Measurements from ENCODE around the gene PIWIL1. TPM values are rescaled to one million over a fixed set of nuclear protein-coding genes. Genes with fewer than 3 reads are reported as not detected.

The PIWIL1 gene
- total RNA-seq, 1 experiment from 2014 or later, result not detected

DNA sequence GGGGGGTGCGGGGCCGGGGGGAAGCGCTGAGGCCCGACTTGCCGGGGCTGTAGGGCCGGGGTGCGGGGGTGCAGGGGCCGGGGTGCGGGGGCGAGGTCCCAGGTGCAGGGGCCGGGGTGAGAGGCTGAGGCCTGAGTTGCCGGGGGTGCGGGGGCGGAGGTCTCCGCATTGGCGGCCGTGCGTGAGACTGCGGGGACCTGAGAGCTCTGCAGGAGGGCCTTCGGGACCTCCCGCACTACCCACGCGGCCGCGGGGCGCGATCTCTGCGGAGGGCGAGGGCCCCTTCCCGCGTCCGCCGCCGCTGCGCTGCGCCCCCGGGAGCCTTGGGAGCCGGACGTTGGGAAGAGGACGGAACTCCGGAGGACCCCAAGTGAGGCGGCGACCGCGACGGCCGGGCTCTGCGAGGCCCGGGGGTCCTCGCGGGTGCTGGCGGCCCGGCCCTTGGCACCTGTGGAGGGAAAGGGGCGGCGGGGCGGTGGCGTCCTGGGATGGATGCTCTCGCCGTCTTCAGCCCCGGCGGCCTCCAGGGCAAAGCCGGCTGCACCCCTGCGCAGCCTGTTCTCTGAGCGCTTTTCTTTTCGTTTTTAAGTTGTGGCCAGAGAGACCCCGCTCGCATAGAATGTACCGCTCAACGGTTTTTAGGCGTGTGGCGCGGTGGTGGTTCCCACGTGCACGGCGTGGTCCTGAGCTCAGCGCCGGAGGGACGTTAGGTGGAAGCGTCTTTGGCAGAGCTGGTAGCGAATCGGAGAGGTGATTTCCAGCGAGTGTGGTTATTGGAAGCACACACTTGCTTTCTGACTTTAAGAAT, 1.3 kb downstream of the PIWIL1 start:
- Histone ChIP-seq H3K4me2 (ENCODE audit: low read length) (no peak overlapping the region), H3K27ac (ENCODE audit: low read depth, low read length) (no peak overlapping the region), H3K79me2 (ENCODE audit: insufficient read depth, low read length) (no peaks in the 10 kb centered on the region), H2AFZ (ENCODE audit: low read depth, low read length, poor library complexity, severe bottlenecking) (no peak overlapping the region), H3K9ac (ENCODE audit: low read length) (no peak overlapping the region), H3K4me3 (replicated peaks in 1 of 2; ENCODE audit: low read depth in 1 of 2, low read length in 2 of 2) (no peak overlapping the region), H3K9me2 (ENCODE audit: insufficient read depth) (no peaks in the 10 kb centered on the region), H4K20me1 (ENCODE audit: insufficient read depth) (no peaks in the 10 kb centered on the region), H3K4me1 (ENCODE audit: control insufficient read depth in 1 of 2, insufficient read depth in 2 of 2, low read length in 2 of 2) (no peaks in the 10 kb centered on the region), H3K36me3 (ENCODE audit: control insufficient read depth in 1 of 2, insufficient read depth in 2 of 2, low read length in 2 of 2) (no peaks in the 10 kb centered on the region), H3K27me3 (ENCODE audit: insufficient read depth, low read length) (no peaks in the 10 kb centered on the region), H3K9me3 (ENCODE audit: control insufficient read depth in 1 of 2, insufficient read depth in 1 of 2, low read depth in 1 of 2, low read length in 2 of 2) (no peaks in the 10 kb centered on the region)
- ATAC-seq (no peak), DNase-seq (ENCODE audit: low read depth, low spot score) (no peak)
- TF ChIP-seq POLR2AphosphoS5 (IDR thresholded peaks at IDR 0.05; ENCODE audit: low read depth, low read length) (no peak), ZFX (IDR thresholded peaks at IDR 0.05) (no peak), SP1 (IDR thresholded peaks at IDR 0.05; ENCODE audit: low read depth) (no peak), RAD21 (IDR thresholded peaks at IDR 0.05; ENCODE audit: low read depth) (no peak), CEBPB (IDR thresholded peaks at IDR 0.05; ENCODE audit: low read depth) (no peak), EGR1 (IDR thresholded peaks at IDR 0.05; ENCODE audit: low read depth) (no peak), ZBTB33 (IDR thresholded peaks at IDR 0.05; ENCODE audit: extremely low read depth, insufficient replicate concordance, low read length) (no peak), ZNF274 (IDR thresholded peaks at IDR 0.05; ENCODE audit: low read depth, low read length) (no peak)
- TF ChIP-seq, protein P1, sequence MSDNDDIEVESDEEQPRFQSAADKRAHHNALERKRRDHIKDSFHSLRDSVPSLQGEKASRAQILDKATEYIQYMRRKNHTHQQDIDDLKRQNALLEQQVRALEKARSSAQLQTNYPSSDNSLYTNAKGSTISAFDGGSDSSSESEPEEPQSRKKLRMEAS (IDR thresholded peaks at IDR 0.05), result no peak
- TF ChIP-seq, protein P2, sequence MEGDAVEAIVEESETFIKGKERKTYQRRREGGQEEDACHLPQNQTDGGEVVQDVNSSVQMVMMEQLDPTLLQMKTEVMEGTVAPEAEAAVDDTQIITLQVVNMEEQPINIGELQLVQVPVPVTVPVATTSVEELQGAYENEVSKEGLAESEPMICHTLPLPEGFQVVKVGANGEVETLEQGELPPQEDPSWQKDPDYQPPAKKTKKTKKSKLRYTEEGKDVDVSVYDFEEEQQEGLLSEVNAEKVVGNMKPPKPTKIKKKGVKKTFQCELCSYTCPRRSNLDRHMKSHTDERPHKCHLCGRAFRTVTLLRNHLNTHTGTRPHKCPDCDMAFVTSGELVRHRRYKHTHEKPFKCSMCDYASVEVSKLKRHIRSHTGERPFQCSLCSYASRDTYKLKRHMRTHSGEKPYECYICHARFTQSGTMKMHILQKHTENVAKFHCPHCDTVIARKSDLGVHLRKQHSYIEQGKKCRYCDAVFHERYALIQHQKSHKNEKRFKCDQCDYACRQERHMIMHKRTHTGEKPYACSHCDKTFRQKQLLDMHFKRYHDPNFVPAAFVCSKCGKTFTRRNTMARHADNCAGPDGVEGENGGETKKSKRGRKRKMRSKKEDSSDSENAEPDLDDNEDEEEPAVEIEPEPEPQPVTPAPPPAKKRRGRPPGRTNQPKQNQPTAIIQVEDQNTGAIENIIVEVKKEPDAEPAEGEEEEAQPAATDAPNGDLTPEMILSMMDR (IDR thresholded peaks at IDR 0.05 in 2 of 3, conservative IDR thresholded peaks at IDR 0.05 in 1 of 3; ENCODE audit: borderline replicate concordance in 1 of 3, insufficient read depth in 1 of 3, low read depth in 2 of 3, low read length in 2 of 3), result no peak
- BruUV-seq (replicated peaks), result no TSS peak
- ChIA-PET RAD21 (ENCODE audit: low non-redundant PET in 1 of 2, low total read pairs in 2 of 2, uncharacterized antibody in 2 of 2, unreplicated experiment in 2 of 2) (no interaction called here), POLR2A (no interaction called here), CTCF (no interaction called here)
- intact Hi-C loops (cut with micrococcal nuclease), result loop anchor here (5.0 to 10.0 kb wide), 2 partner anchors 312 to 1144 kb away; no protein-coding TSS in a partner anchor
